ENCODE data around the gene FBXL12. TPM values are rescaled to one million over a fixed set of nuclear protein-coding genes. Genes with fewer than 3 reads are reported as not detected.

The FBXL12 gene
- 23.6 and 28.6 TPM in 2 replicates for polyA plus RNA-seq (2011; rRNA removed)
- polyA minus RNA-seq (2011; rRNA and poly(A)+ RNA removed) = 9.6 and 13.5 TPM in 2 replicates

- ChIA-PET POLR2A (interaction anchor here (0.5 to 1.0 kb wide), 9 partner anchors 9 to 1428 kb away, joined by 3 to 8 read pairs (median 4); partner anchors contain the start of genes RAB11B and UBL5), CTCF (interaction anchor here (0.6 kb wide), 1 partner anchor 284 kb away, joined by 5 read pairs; no protein-coding TSS in a partner anchor)
- H3K27me3 ChIP-seq (ENCODE audit: control insufficient read depth, insufficient read depth, low read length) = no peaks in the 10 kb centered on the region
- H3K9me3 ChIP-seq (ENCODE audit: control insufficient read depth, insufficient read depth, low read length) = peaks cover 12% of the 10 kb centered on the region; the same call in 1 of the 2 replicates
- TF ChIP-seq, protein P1, sequence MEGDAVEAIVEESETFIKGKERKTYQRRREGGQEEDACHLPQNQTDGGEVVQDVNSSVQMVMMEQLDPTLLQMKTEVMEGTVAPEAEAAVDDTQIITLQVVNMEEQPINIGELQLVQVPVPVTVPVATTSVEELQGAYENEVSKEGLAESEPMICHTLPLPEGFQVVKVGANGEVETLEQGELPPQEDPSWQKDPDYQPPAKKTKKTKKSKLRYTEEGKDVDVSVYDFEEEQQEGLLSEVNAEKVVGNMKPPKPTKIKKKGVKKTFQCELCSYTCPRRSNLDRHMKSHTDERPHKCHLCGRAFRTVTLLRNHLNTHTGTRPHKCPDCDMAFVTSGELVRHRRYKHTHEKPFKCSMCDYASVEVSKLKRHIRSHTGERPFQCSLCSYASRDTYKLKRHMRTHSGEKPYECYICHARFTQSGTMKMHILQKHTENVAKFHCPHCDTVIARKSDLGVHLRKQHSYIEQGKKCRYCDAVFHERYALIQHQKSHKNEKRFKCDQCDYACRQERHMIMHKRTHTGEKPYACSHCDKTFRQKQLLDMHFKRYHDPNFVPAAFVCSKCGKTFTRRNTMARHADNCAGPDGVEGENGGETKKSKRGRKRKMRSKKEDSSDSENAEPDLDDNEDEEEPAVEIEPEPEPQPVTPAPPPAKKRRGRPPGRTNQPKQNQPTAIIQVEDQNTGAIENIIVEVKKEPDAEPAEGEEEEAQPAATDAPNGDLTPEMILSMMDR (IDR thresholded peaks at IDR 0.05; ENCODE audit: low read depth, low read length) = no peak
- H3K27ac ChIP-seq (ENCODE audit: low read depth, low read length) = peak within 1 kb of the TSS; percentile 96
- peak; percentile 99 for DNase-seq (ENCODE audit: low read depth, low spot score)
- peak within 1 kb of the TSS; percentile 99 for H3K4me3 ChIP-seq (ENCODE audit: low read depth, low read length)
Observed at GRCh38 chr19:9818734-9819595, at the start of gene FBXL12. Gene FBXL12, minus strand, starts transcription at chr19:9819079. Its CDS starts 266 bp downstream, at chr19:9818813.

DNA sequence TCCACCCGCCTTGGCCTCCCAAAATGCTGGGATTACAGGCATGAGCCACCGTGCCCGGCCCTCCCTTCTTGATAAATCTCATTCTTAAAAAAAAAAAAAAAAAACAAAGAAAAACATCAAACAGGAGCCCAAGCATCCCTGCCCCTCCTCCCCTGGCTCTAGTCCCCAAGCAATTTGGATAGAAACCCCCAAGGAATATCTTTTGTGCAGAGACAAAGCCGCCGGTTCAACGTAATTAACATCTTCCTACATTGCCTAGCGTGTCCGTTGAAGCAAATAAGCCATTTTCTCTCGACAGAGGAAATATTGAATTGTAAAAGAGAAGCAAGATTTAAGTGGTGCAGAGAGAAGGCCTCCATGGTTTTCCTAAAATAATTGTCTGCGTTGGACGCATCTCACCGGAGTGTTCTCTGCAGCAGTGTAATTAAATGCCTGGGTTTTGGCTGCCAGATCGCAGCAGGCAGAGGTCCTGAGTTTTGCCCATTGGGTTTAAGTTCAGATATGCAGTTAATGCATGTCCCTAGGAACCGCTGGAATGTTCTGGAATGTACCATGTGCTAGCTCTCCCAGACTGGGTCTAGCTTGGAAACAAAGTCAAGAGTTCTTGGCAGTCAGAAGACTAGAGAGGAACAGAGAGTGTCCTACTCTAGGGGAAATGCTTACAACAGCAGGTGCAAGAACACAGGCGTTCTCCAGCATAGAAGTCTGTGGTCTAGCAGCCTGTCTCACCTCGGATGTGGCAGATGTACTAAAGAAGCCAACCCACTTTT, 47.0 kb upstream of the FBXL12 start:
- ChIA-PET CTCF (interaction anchor here (0.6 kb wide), 1 partner anchor 45 kb away, joined by 3 read pairs; no protein-coding TSS in a partner anchor), POLR2A (no interaction called here)
- Histone ChIP-seq H3K27me3 (ENCODE audit: control insufficient read depth, insufficient read depth, low read length) (no peaks in the 10 kb centered on the region), H3K27ac (ENCODE audit: low read depth, low read length) (no peak overlapping the region), H3K4me3 (ENCODE audit: low read depth, low read length) (no peak overlapping the region), H3K9me3 (ENCODE audit: control insufficient read depth, insufficient read depth, low read length) (no peaks in the 10 kb centered on the region)
- DNase-seq (ENCODE audit: low read depth, low spot score) = no peak
- TF ChIP-seq, protein P1 (IDR thresholded peaks at IDR 0.05; ENCODE audit: low read depth, low read length) = no peak

DNA sequence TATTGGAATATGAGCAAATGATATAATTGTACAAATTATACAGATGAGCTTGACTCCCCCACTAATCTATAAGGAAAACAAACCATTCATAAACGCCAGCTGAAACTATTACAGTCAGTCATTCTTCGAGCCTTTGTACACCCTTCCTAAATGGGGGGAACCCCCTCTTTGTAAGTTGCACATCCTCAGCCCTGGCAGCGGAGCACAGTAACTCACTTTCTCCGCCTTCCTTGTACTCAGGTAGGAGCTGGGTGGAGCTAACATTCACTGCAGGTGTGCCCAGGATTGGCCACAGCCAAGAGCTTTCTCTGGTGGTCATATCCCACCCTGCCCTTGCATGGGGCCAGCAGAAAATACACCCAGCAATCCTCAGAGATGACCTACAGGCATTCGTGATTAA, 44.9 kb upstream of the FBXL12 start:
- TF ChIP-seq, protein P1 (IDR thresholded peaks at IDR 0.05; ENCODE audit: low read depth, low read length) = no peak

GRCh38 chr19:9862938-9863337, 44.1 kb upstream of the FBXL12 start:
- no peak overlapping the region for H3K4me3 ChIP-seq (ENCODE audit: low read depth, low read length)
- H3K27me3 ChIP-seq (ENCODE audit: control insufficient read depth, insufficient read depth, low read length) = no peaks in the 10 kb centered on the region
- H3K27ac ChIP-seq (ENCODE audit: low read depth, low read length) = no peak overlapping the region
- no peak for DNase-seq (ENCODE audit: low read depth, low spot score)
- TF ChIP-seq, protein P1 (IDR thresholded peaks at IDR 0.05; ENCODE audit: low read depth, low read length) = no peak
- no peaks in the 10 kb centered on the region for H3K9me3 ChIP-seq (ENCODE audit: control insufficient read depth, insufficient read depth, low read length)
- ChIA-PET CTCF (no interaction called here), POLR2A (no interaction called here)

More for the DNA sequence above, 44.9 kb upstream of the FBXL12 start:
- Histone ChIP-seq H3K4me3 (ENCODE audit: low read depth, low read length) (no peak overlapping the region), H3K27ac (ENCODE audit: low read depth, low read length) (no peak overlapping the region), H3K9me3 (ENCODE audit: control insufficient read depth, insufficient read depth, low read length) (no peaks in the 10 kb centered on the region), H3K27me3 (ENCODE audit: control insufficient read depth, insufficient read depth, low read length) (no peaks in the 10 kb centered on the region)
- no peak for DNase-seq (ENCODE audit: low read depth, low spot score)
- ChIA-PET POLR2A (no interaction called here), CTCF (interaction anchor here (0.9 kb wide), 1 partner anchor 16 kb away, joined by 3 read pairs; no protein-coding TSS in a partner anchor)

All from AG04450 (cell line).